Activated CD8-positive, alpha-beta T cell treated with anti-CD3 and anti-CD28 coated beads, Interleukin-2, amount 10 ng/mL, durations not matched to agents 7 days and 5 days (primary cell): ENCODE measurements around the gene COPS3. TPM values are rescaled to one million over a fixed set of nuclear protein-coding genes. Genes with fewer than 3 reads are reported as not detected.

Source experiments
- ATAC-seq: fragments of 150-1000 bp; cut with Tn5 transposase; one replicate; pipeline ENCODE4 v1.10.0; 2021; ENCODE audit warnings: moderate library complexity
- CTCF ChIA-PET: fragments of 350-600 bp; sonication (Branson Sonifier 250); formaldehyde crosslinking; loops from one replicate; lab custom pipeline; 2021; ENCODE audit warnings: antibody characterized with exemption; lab: Charles Lee
- POLR2A ChIA-PET: fragments of 350-600 bp; sonication (Branson Sonifier 250); formaldehyde crosslinking; loops from one replicate; lab custom pipeline; 2021; ENCODE audit warnings: antibody characterized with exemption; lab: Charles Lee
- DNase-seq: peaks from one replicate; pipeline ENCODE4 v3.0.0-alpha.2; 2020
- H3K27ac Mint-ChIP-seq: one replicate; pipeline ENCODE4 v1.8.0; 2021; ENCODE audit warnings: mild to moderate bottlenecking, mixed read lengths
- H3K27me3 Mint-ChIP-seq: one replicate; pipeline ENCODE4 v1.8.0; 2021; ENCODE audit warnings: low read depth, mixed read lengths
- H3K36me3 Mint-ChIP-seq: one replicate; pipeline ENCODE4 v1.8.0; 2021; ENCODE audit warnings: low read depth, mixed read lengths
- H3K4me1 Mint-ChIP-seq: one replicate; pipeline ENCODE4 v1.8.0; 2021; ENCODE audit warnings: low read depth, mixed read lengths
- H3K4me3 Mint-ChIP-seq: one replicate; pipeline ENCODE4 v1.8.0; 2021; ENCODE audit warnings: mild to moderate bottlenecking, mixed read lengths
- H3K9me3 Mint-ChIP-seq: one replicate; pipeline ENCODE4 v1.8.0; 2022; ENCODE audit warnings: mixed read lengths; ENCODE audit not compliant: insufficient read depth
- total RNA-seq, 2 experiments: library from RNA; stranded (reverse); gene quantifications; one replicate each; pipeline ENCODE4 v1.2.3, GENCODE V29; 2021

The COPS3 gene
- 100 to 1,000 TPM; 115 to 124 TPM for total RNA-seq

DNA sequence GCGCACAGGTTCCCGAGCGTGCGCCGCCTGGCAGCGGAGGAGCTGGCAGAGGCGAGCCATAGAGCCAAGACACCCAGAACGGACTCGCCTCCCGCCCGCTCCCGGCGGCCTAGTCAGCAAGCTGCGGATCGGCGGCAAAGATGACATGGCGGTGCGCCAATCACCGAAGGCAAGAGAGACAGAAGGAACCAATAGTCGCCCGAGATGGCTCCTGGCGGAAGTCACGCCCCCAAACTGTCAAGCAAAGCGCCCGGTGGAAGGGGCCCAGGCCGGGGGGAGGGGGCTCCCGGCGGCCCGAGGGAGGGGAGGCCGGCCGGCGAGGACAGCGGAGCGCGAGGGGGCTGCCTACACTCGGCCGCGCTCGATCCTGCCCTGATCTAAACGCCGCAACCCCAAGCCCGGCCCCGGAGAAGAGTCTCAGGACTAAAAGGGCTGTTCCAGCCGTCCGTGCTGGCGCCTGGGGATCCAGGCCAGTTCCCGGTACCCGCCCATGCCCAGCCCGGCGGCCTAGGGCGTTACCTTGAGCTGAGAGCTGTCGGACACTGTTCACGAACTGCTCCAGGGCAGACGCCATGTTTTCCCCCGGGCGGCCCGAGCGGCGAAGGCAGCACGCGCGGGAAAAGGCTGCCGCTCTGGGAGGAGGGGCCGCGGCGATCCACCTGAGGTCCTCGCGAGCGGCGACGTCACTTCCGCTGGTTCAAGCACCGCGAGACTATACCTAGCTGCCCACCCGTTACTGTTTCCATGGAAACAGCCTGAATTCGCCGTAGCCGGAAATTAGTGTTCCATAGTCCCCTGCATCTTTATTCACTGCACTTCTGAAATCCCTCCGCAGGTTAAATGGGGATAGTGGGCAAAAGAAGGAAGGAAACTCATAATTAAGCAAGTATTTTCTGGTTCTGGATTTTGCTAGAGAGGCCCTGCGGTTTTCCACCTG is at the start of gene COPS3:
TSS of gene COPS3 (minus strand) at position 634 of the 937 bp plus-strand sequence. CDS start at position 574, 60 bp downstream.
- ChIA-PET CTCF (interaction anchor here (0.7 to 4.7 kb wide), 6 partner anchors 11 to 139 kb away, joined by 3 to 39 read pairs (median 6); no protein-coding TSS in a partner anchor), POLR2A (interaction anchor here (0.6 to 4.6 kb wide), 17 partner anchors 11 to 887 kb away, joined by 3 to 33 read pairs (median 3); partner anchors contain the start of gene MPRIP)
- Mint-ChIP-seq H3K27ac (peak within 1 kb of the TSS; percentile 94), H3K9me3 (no peaks in the 10 kb centered on the region), H3K4me3 (peak within 1 kb of the TSS; percentile 91), H3K36me3 (peaks cover 13% of the 10 kb centered on the region), H3K4me1 (peaks cover 39% of the 10 kb centered on the region), H3K27me3 (peaks cover 3% of the 10 kb centered on the region)
- ATAC-seq, result peak; percentile 95
- peak; percentile 99 for DNase-seq

GRCh38 chr17:17328251-17328650 is 47.2 kb upstream of the COPS3 start:
- Mint-ChIP-seq H3K4me3 (no peak overlapping the region), H3K4me1 (no peaks in the 10 kb centered on the region), H3K27me3 (no peaks in the 10 kb centered on the region), H3K36me3 (peaks cover 2% of the 10 kb centered on the region), H3K9me3 (no peaks in the 10 kb centered on the region), H3K27ac (no peak overlapping the region)
- POLR2A ChIA-PET, result no interaction called here
- no peak for DNase-seq
- CTCF ChIA-PET, result no interaction called here
- no peak for ATAC-seq

DNA sequence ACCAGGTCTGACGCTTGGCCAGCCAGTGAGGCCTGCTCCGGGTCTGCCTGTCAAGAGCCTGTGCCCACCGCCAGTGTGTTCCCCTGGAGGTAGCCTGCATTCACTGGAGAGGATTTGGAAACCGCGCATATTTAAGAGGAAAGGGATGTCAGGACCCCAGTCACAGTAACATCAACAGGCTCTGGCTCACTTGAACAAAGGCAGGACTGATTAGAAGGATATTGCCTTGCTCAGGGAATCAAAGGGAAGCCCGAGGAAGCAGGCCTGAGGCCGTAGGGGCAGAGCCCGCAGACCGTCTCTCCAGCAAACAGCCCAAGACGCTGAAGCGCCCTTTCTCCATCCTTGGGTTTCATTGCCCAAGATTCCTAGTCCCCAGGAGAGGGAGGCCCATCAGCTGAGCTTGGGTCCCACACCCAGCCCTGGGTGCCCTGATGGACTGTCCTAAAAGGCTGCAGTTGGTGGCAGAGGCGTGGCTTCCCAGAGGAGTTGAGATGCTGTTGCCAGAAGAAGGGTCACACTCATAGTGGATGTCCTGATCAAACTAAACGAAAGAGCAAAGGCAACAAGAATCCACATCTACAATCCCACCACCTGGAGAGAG is 45.3 kb upstream of the COPS3 start:
- Mint-ChIP-seq H3K36me3 (peaks cover 2% of the 10 kb centered on the region), H3K4me1 (no peaks in the 10 kb centered on the region), H3K27ac (no peak overlapping the region), H3K27me3 (no peaks in the 10 kb centered on the region), H3K9me3 (no peaks in the 10 kb centered on the region), H3K4me3 (no peak overlapping the region)
- ATAC-seq (no peak), DNase-seq (no peak)
- POLR2A ChIA-PET, result no interaction called here
- CTCF ChIA-PET, result no interaction called here

DNA sequence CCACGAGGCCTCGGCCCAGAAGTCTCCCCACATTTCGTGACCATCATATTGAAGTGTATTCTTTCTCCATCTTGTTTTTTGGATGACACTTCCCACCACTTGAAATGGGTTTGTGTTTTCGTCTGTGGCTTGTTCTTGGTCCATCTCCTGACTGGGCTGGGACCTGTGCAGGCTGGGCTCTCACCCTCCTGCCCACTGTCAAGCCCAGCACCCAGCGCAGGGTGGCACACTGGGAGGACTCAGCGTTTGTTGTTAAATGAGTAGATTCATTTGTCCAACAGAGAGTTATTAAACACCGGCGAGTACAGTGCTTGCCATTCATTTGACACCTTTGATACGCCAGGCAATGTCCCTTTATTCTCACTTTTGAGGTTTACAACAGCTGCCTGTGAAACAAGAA is 44.8 kb upstream of the COPS3 start:
- Mint-ChIP-seq H3K4me3 (no peak overlapping the region), H3K36me3 (peaks cover 2% of the 10 kb centered on the region), H3K27me3 (no peaks in the 10 kb centered on the region), H3K27ac (no peak overlapping the region), H3K4me1 (no peaks in the 10 kb centered on the region), H3K9me3 (no peaks in the 10 kb centered on the region)
- ChIA-PET POLR2A (no interaction called here), CTCF (no interaction called here)
- ATAC-seq (no peak), DNase-seq (no peak)

DNA sequence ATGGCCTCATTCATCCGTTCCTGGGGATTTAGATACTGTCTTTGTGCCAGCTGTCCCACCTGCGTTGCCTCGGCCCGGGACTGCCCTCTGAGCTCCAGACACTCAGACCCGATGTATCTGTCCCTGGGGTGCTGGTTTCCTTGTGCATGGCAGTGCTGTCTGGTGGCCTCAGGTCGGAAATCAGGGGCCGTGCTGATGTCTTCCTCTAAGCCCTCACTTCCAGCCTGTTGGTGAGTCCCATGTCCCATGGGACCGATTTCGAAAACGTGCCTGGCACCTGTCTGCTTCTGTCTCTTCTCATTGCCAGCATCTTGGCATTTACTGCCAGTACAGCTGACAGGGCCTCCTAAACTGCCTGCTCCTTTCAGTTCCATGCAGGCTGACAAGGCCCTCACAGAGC is 44.2 kb upstream of the COPS3 start:
- Mint-ChIP-seq H3K36me3 (peaks cover 2% of the 10 kb centered on the region), H3K4me3 (no peak overlapping the region), H3K9me3 (no peaks in the 10 kb centered on the region), H3K27ac (no peak overlapping the region), H3K27me3 (no peaks in the 10 kb centered on the region), H3K4me1 (no peaks in the 10 kb centered on the region)
- POLR2A ChIA-PET, result no interaction called here
- no peak for ATAC-seq
- CTCF ChIA-PET, result no interaction called here
- DNase-seq, result no peak

GRCh38 chr17:17324616-17325015 is 43.6 kb upstream of the COPS3 start:
- H3K4me1 Mint-ChIP-seq, result no peaks in the 10 kb centered on the region
- no peaks in the 10 kb centered on the region for H3K9me3 Mint-ChIP-seq
- no peaks in the 10 kb centered on the region for H3K27me3 Mint-ChIP-seq
- ChIA-PET CTCF (no interaction called here), POLR2A (no interaction called here)
- no peak for ATAC-seq
- peaks cover 2% of the 10 kb centered on the region for H3K36me3 Mint-ChIP-seq
- H3K4me3 Mint-ChIP-seq, result no peak overlapping the region
- no peak for DNase-seq
- H3K27ac Mint-ChIP-seq, result no peak overlapping the region

GRCh38 chr17:17322516-17323510 is 41.8 kb upstream of the COPS3 start:
- Mint-ChIP-seq H3K27me3 (no peaks in the 10 kb centered on the region), H3K36me3 (peaks cover 2% of the 10 kb centered on the region), H3K27ac (no peak overlapping the region), H3K9me3 (no peaks in the 10 kb centered on the region), H3K4me1 (no peaks in the 10 kb centered on the region), H3K4me3 (no peak overlapping the region)
- DNase-seq (no peak), ATAC-seq (no peak)
- CTCF ChIA-PET, result no interaction called here
- POLR2A ChIA-PET, result no interaction called here

GRCh38 chr17:17321356-17322025 is 40.4 kb upstream of the COPS3 start:
- no peaks in the 10 kb centered on the region for H3K4me1 Mint-ChIP-seq
- H3K4me3 Mint-ChIP-seq, result no peak overlapping the region
- H3K27ac Mint-ChIP-seq, result no peak overlapping the region
- ChIA-PET CTCF (no interaction called here), POLR2A (no interaction called here)
- ATAC-seq (no peak), DNase-seq (no peak)
- H3K36me3 Mint-ChIP-seq, result peaks cover 2% of the 10 kb centered on the region
- H3K27me3 Mint-ChIP-seq, result no peaks in the 10 kb centered on the region
- H3K9me3 Mint-ChIP-seq, result no peaks in the 10 kb centered on the region

DNA sequence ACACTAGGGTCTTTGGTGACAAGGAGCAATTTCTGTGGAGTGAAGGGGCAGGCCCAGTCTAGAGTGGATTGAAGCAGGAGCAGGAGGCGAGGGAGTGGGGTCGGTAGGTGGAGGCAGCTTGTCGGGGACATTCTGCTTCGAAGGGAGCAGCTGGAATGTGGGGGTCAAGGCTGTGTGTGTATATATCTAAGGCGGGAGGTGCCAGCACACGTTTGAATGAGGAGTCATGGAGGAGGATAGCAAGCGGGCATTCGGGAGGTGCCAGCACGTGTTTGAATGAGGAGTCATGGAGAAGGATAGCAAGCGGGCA is 39.8 kb upstream of the COPS3 start:
- POLR2A ChIA-PET, result no interaction called here
- DNase-seq, result no peak
- Mint-ChIP-seq H3K4me1 (no peaks in the 10 kb centered on the region), H3K9me3 (no peaks in the 10 kb centered on the region), H3K36me3 (no peaks in the 10 kb centered on the region), H3K27me3 (no peaks in the 10 kb centered on the region), H3K27ac (no peak overlapping the region), H3K4me3 (no peak overlapping the region)
- ATAC-seq, result no peak
- CTCF ChIA-PET, result no interaction called here

- Mint-ChIP-seq H3K9me3 (no peaks in the 10 kb centered on the region), H3K4me3 (no peak overlapping the region), H3K4me1 (no peaks in the 10 kb centered on the region), H3K27me3 (no peaks in the 10 kb centered on the region), H3K36me3 (peaks cover under 1% of the 10 kb centered on the region), H3K27ac (no peak overlapping the region)
- no peak for DNase-seq
- ATAC-seq, result no peak
- CTCF ChIA-PET, result no interaction called here
- POLR2A ChIA-PET, result no interaction called here
These were observed 39.3 kb upstream of the COPS3 start for GRCh38 chr17:17320188-17320910.
